ENCODE measurements around the gene EMX1. TPM values are rescaled to one million over a fixed set of nuclear protein-coding genes. Genes with fewer than 3 reads are reported as not detected.

Gene EMX1
- total and polyA plus RNA-seq, 2 of the 13 experiments (the other 11 are each of a cell fraction or from before 2014, with no cell fraction given) = 0.62 to 4.9 TPM

- intact Hi-C loops (cut with micrococcal nuclease; ENCODE audit: unreplicated experiment) = no loop called here
- Histone ChIP-seq H3K79me2 (ENCODE audit: insufficient read depth, low read length) (no peaks in the 10 kb centered on the region), H3K27me3 (ENCODE audit: control insufficient read depth in 1 of 2, insufficient read depth in 2 of 2, low read length in 2 of 2) (no peaks in the 10 kb centered on the region), H4K20me1 (ENCODE audit: insufficient read depth, low read length) (no peaks in the 10 kb centered on the region), H3K9ac (ENCODE audit: insufficient read depth, low read depth, low read length) (no peak overlapping the region), H3K4me2 (ENCODE audit: low read depth, low read length) (no peak overlapping the region), H3K27ac (ENCODE audit: extremely low read length, insufficient read depth, low read length) (no peak overlapping the region), H3K36me3 (replicated peaks in 1 of 2; ENCODE audit: control insufficient read depth in 1 of 2, insufficient read depth in 2 of 2, low read length in 2 of 2) (no peaks in the 10 kb centered on the region; a peak in 1 of 5 replicates), H3K4me3 (replicated peaks in 1 of 3; ENCODE audit: insufficient read depth in 1 of 3, low read depth in 2 of 3, low read length in 3 of 3) (no peak overlapping the region), H2AFZ (ENCODE audit: low read length) (no peak overlapping the region), H3K4me1 (ENCODE audit: insufficient read depth, low read length) (no peaks in the 10 kb centered on the region), H3K9me3 (ENCODE audit: low read length) (no peaks in the 10 kb centered on the region)
- WGBS (ENCODE audit: low lambda C conversion rate) = 91% methylated on average over 12 of the region's 13 CpGs
- no peak for FAIRE-seq
- ChIA-PET CTCF (ENCODE audit: low intra/inter-chr PET ratio, low total read pairs) (no interaction called here), POLR2A (no interaction called here)
- no peak for ATAC-seq
- in situ Hi-C loops (cut with HindIII; ENCODE audit: extremely low pct_ligation_motif_present, low pct_unique_long_range_greater_than_20kb) = no loop called here
- no TSS peak for BruUV-seq (replicated peaks)
- TF ChIP-seq IRF1 (CRISPR knock-in tag; IDR thresholded peaks at IDR 0.05; ENCODE audit: low read depth) (no peak), AGO2 (optimal IDR thresholded peaks at IDR 0.05; ENCODE audit: low read depth, low read length) (peak; percentile 26)
- DNase-seq (ENCODE audit: low spot score) = no peak
These were observed 33.4 kb downstream of the EMX1 start for GRCh38 chr2:72950558-72951255.

- DNase-seq (ENCODE audit: low spot score) (no peak), ATAC-seq (no peak), FAIRE-seq (no peak)
- H3K4me1 ChIP-seq (ENCODE audit: insufficient read depth, low read length) = no peaks in the 10 kb centered on the region
- WGBS (ENCODE audit: low lambda C conversion rate) = 91% methylated on average over 7 of the region's 8 CpGs
- CTCF ChIA-PET (ENCODE audit: low intra/inter-chr PET ratio, low total read pairs) = no interaction called here
- H3K4me2 ChIP-seq (ENCODE audit: low read depth, low read length) = no peak overlapping the region
- no peaks in the 10 kb centered on the region for H4K20me1 ChIP-seq (ENCODE audit: insufficient read depth, low read length)
- TF ChIP-seq ESRRA (CRISPR knock-in tag; IDR thresholded peaks at IDR 0.05; ENCODE audit: low read depth) (no peak), MZF1 (CRISPR knock-in tag; IDR thresholded peaks at IDR 0.05; ENCODE audit: borderline replicate concordance) (no peak), ZNF652 (CRISPR knock-in tag; IDR thresholded peaks at IDR 0.05; ENCODE audit: borderline replicate concordance, low read depth) (peak; percentile 42; the same call in 1 of the 2 replicates), ZFX (CRISPR knock-in tag; IDR thresholded peaks at IDR 0.05; ENCODE audit: low read depth) (0 out of 2 replicates have a peak, but pooled peaks have one; percentile 24)
- no peaks in the 10 kb centered on the region for H3K79me2 ChIP-seq (ENCODE audit: insufficient read depth, low read length)
- in situ Hi-C loops (cut with HindIII; ENCODE audit: extremely low pct_ligation_motif_present, low pct_unique_long_range_greater_than_20kb) = no loop called here
- H3K9ac ChIP-seq (ENCODE audit: insufficient read depth, low read depth, low read length) = no peak overlapping the region
- BruUV-seq (replicated peaks) = no TSS peak
- H2AFZ ChIP-seq (ENCODE audit: low read length) = no peak overlapping the region
- H3K27me3 ChIP-seq (ENCODE audit: control insufficient read depth in 1 of 2, insufficient read depth in 2 of 2, low read length in 2 of 2) = no peaks in the 10 kb centered on the region
- POLR2A ChIA-PET = no interaction called here
- intact Hi-C loops (cut with micrococcal nuclease; ENCODE audit: unreplicated experiment) = no loop called here
- H3K36me3 ChIP-seq (replicated peaks in 1 of 2; ENCODE audit: control insufficient read depth in 1 of 2, insufficient read depth in 2 of 2, low read length in 2 of 2) = peaks cover 0 to under 1% of the 10 kb centered on the region in 2 experiments; a peak in 1 of 5 replicates
- no peak overlapping the region for H3K27ac ChIP-seq (ENCODE audit: extremely low read length, insufficient read depth, low read length)
- no peak overlapping the region for H3K4me3 ChIP-seq (replicated peaks in 1 of 3; ENCODE audit: insufficient read depth in 1 of 3, low read depth in 2 of 3, low read length in 3 of 3)
- no peaks in the 10 kb centered on the region for H3K9me3 ChIP-seq (ENCODE audit: low read length)
These were observed 34.2 kb downstream of the EMX1 start for GRCh38 chr2:72951303-72952095.

Data from HepG2 (cell line).